Stimulated activated CD4-positive, alpha-beta T cell treated with anti-CD3 and anti-CD28 coated beads, TNF-alpha, amount 100 ng/mL, for 1 hour (primary cell): ENCODE results near the gene DPH5.
"Not testable (repeated sequence)": the region's sequence is repeated elsewhere in the genome, so short reads cannot be mapped to it uniquely, and the experiment has no call there.

Experiments
- DNase-seq, 3 donors: peaks; one replicate each; pipeline ENCODE4 v3.0.0-alpha.2; 2020; ENCODE audit warnings: low read depth in 3 of 3, low spot score in 1 of 3

DPH5 gene

GRCh38 chr1:100946064-100946463, 79.5 kb downstream of the DPH5 start:
- DNase-seq: not testable (repeated sequence)

DNA sequence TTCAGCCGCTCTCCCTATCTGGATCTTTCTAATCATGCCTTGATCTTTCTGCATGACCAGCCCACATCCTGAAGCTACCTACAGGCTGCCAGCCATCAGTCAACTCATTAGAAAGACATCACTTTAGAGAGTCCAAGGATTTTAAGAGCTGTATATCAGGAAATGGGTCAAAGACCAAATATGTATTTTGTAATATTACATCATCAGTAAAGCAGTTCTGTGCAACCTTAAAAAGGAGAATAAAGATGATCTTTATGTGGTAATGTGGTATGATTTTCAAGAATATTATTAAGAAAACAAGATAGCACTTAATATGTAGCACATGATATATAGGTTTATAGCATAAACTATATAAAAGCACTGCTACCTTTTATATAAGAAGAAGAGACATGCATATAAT, 82.1 kb downstream of the DPH5 start:
- DNase-seq: no peak

- no peak for DNase-seq
These were observed 83.1 kb downstream of the DPH5 start for GRCh38 chr1:100942304-100943046.

GRCh38 chr1:100941580-100942216, 83.9 kb downstream of the DPH5 start:
- no peak for DNase-seq

DNA sequence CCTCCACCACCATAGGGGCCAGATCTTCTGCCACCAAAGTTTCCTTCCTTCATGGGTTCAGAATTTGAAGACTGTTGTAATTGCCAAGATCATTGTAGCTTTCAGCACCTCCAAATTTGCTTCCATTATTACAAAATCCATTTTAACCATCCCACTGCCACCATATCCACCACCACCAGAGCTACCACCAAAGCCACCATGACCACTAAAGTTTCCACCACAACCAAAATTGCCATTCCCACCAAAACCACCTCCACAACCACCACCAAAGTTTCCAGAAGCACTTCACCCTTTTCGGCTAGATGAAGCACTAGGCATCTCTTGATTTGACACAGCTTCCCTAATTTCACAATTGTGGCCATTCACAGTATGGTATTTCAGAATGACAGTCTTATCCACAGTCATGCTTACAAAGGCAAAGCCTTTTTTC, 84.5 kb downstream of the DPH5 start:
- no peak for DNase-seq
